HL-60 (cell line): Measurements from ENCODE around the gene HIVEP1.

ENCODE experiments used
- DNase-seq, 2 experiments: peaks; one replicate each; pipeline ENCODE4 v3.0.0-alpha.2; 2010 to 2020; ENCODE audit warnings: low read depth in 1 of 2, low spot score in 1 of 2
- H3K27ac ChIP-seq: fragments of 250-450 bp; sonication (Bioruptor Pico); replicated peaks from 2 replicates; pipeline ENCODE4 v1.5.1; 2020; ENCODE audit warnings: mild to moderate bottlenecking, moderate library complexity
- H3K27me3 ChIP-seq: fragments of 250-450 bp; sonication (Bioruptor Pico); 2 replicates; pipeline ENCODE4 v1.5.1; 2021; ENCODE audit warnings: mild to moderate bottlenecking, moderate library complexity; ENCODE audit not compliant: insufficient read depth, poor library complexity, severe bottlenecking
- H3K4me3 ChIP-seq: replicated peaks from 2 replicates; pipeline ENCODE4 v1.5.1; 2011; ENCODE audit warnings: mild to moderate bottlenecking, control low read depth, low read length; ENCODE audit not compliant: insufficient read depth
- CTCF ChIP-seq: IDR thresholded peaks from one replicate; pipeline ENCODE4 v1.5.1; 2011; ENCODE audit warnings: low read length, control low read depth, inconsistent platforms; ENCODE audit not compliant: insufficient read depth
- GABPA ChIP-seq: IDR thresholded peaks from 2 replicates; pipeline ENCODE4 v1.6.1; 2012; ENCODE audit warnings: low read depth
- POLR2AphosphoS5 ChIP-seq: IDR thresholded peaks from 2 replicates; pipeline ENCODE4 v1.6.1; 2012; ENCODE audit warnings: low read depth
- REST ChIP-seq: IDR thresholded peaks from 2 replicates; pipeline ENCODE4 v1.6.1; 2012; ENCODE audit warnings: low read depth; ENCODE audit not compliant: insufficient replicate concordance
- SPI1 ChIP-seq: IDR thresholded peaks from 2 replicates; pipeline ENCODE4 v1.6.1; 2012; ENCODE audit warnings: low read depth, mild to moderate bottlenecking, borderline replicate concordance

The HIVEP1 gene

GRCh38 chr6:12058172-12058961 is 46.3 kb downstream of the HIVEP1 start:
- DNase-seq, result no peak
- Histone ChIP-seq H3K4me3 (no peak overlapping the region), H3K27ac (no peak overlapping the region), H3K27me3 (no peaks in the 10 kb centered on the region)
- TF ChIP-seq REST (no peak), CTCF (no peak), GABPA (no peak), POLR2AphosphoS5 (no peak), SPI1 (no peak)

- peak; percentile 73 to 97 for DNase-seq
- Histone ChIP-seq H3K27ac (peak overlapping the region; percentile 66), H3K4me3 (peak overlapping the region; percentile 29), H3K27me3 (no peaks in the 10 kb centered on the region)
- TF ChIP-seq CTCF (no peak), POLR2AphosphoS5 (peak; percentile 52; the same call in 1 of the 2 replicates)
These were observed 48.9 kb downstream of the HIVEP1 start for GRCh38 chr6:12060780-12061609.

GRCh38 chr6:12062605-12063004 is 50.5 kb downstream of the HIVEP1 start:
- Histone ChIP-seq H3K27ac (no peak overlapping the region), H3K27me3 (no peaks in the 10 kb centered on the region), H3K4me3 (no peak overlapping the region)
- no peak for DNase-seq
- TF ChIP-seq POLR2AphosphoS5 (no peak), GABPA (no peak), REST (no peak), SPI1 (no peak), CTCF (no peak)
